AG09309 (cell line): Measurements from ENCODE around the gene PSME3IP1.

Experiments used
- DNase-seq: peaks from one replicate; pipeline ENCODE4 v3.0.0-alpha.2; 2010; ENCODE audit warnings: low read depth
- H3K4me3 ChIP-seq: 2 replicates; pipeline ENCODE4 v1.5.1; 2011; ENCODE audit warnings: mild to moderate bottlenecking, low read depth, low read length, moderate library complexity; ENCODE audit not compliant: control insufficient read depth
- TF ChIP-seq, protein P1 (sequence below): IDR thresholded peaks from 2 replicates; pipeline ENCODE4 v1.5.1; 2011; ENCODE audit warnings: mild to moderate bottlenecking, low read depth, low read length, inconsistent platforms; ENCODE audit not compliant: insufficient read depth, control insufficient read depth; ENCODE audit errors: missing control alignments

PSME3IP1 gene

DNA sequence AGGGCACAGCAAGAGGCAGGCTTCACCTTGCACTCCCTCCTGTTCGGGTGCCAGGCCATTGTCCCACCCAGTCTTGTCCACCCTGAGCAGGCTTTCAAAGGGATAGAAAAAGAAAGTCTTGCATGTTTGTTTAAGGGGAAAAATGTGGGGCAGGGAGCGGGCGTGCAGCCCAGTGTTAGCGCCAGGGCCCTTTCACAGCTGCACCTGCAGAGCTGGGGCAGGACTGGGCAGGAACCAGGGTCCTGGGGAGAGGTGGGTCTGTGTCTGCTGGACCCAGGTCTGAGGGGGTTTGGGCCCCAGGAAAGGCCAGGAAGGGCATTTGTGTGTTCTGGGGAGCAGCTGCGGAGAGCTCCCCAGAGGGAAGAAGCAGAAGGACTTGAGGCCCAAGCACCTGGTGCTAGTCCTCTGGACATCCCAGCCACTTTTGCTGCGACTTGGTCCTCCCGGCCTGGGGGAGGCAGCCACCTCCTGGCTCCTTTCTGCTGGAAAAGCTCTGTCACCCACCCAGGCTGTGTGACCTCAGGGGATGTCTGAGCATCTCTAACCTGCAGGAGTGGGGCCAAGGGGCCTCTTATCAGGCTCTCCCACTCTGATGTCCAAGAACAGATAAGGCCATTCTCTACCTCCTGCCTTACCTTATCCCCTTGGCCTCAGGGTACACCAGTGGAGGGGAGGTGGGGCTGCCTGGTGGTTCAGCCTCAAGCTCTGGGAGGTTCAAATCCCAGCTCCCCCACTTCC lies 44.7 kb downstream of the PSME3IP1 start:
- DNase-seq, result no peak

DNA sequence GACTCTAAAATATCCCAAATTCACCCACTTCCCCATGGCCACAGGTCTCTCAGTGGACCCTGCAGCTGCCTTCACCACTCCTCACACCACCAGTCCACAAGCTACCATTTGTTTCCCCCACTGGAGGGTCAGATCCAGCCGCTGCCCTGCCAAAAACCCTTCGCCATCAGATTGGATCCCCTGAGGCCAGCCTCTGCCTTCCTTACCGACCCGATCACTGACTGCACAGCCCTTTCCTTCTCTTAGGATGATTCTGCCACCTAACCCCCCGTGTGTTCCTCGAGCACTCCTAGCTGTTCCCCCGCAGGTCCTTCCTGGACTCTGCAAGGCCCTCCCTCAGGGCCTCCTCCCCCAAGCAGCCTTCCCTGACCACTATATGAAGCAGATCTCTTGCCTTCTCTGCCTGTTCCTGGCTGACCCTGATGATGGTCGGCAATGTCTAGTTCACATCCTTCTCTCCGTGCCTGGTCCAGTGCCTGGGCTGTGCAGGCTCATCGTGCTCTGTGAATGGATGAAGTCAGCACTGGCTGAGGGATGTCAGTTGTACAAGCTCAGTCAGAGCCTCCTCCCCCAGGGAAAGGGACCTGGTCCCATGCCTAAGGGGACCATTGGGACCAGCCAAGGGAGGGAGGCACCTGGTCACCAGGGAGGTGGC lies 47.4 kb downstream of the PSME3IP1 start:
- TF ChIP-seq, protein P1, sequence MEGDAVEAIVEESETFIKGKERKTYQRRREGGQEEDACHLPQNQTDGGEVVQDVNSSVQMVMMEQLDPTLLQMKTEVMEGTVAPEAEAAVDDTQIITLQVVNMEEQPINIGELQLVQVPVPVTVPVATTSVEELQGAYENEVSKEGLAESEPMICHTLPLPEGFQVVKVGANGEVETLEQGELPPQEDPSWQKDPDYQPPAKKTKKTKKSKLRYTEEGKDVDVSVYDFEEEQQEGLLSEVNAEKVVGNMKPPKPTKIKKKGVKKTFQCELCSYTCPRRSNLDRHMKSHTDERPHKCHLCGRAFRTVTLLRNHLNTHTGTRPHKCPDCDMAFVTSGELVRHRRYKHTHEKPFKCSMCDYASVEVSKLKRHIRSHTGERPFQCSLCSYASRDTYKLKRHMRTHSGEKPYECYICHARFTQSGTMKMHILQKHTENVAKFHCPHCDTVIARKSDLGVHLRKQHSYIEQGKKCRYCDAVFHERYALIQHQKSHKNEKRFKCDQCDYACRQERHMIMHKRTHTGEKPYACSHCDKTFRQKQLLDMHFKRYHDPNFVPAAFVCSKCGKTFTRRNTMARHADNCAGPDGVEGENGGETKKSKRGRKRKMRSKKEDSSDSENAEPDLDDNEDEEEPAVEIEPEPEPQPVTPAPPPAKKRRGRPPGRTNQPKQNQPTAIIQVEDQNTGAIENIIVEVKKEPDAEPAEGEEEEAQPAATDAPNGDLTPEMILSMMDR, result no peak
- no peak overlapping the region for H3K4me3 ChIP-seq
- no peak for DNase-seq

More for the DNA sequence above, 44.7 kb downstream of the PSME3IP1 start:
- TF ChIP-seq, protein P1, result no peak
- H3K4me3 ChIP-seq, result no peak overlapping the region

DNA sequence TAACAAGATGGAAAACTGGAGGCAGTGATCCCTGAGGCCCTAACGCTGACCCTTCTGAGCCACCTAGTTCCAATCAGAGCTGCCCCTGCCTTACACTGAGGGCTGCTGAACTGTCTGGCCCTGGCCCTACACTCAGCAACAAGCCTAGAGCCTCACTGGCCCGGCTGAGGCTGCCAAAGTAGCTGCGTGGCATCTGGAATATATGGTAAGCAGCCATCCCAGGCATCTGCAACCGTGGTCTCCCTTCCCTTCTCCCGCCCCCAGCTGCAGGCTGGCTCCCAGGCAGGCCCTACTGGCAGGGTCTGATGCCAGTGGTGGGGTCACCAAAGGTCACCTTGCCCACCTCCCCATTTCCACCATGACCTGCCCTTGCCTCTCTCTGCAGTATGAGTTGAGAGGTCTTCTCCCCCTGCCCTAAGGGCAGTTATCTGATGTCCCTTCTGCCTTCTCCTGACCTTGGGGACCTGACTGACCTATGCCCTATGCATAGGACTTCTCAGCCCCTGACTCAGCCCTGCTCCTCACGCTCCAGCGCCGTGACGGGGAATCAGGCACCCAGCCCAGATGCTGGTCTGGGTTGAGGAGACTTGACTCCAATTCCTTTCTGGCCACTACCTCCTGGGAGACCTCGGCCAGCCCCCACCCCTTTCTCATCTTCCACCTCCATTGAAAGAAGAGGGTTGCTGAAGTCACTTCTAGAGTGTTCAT lies 48.1 kb downstream of the PSME3IP1 start:
- no peak for DNase-seq
- no peak overlapping the region for H3K4me3 ChIP-seq
- TF ChIP-seq, protein P1, result no peak

DNA sequence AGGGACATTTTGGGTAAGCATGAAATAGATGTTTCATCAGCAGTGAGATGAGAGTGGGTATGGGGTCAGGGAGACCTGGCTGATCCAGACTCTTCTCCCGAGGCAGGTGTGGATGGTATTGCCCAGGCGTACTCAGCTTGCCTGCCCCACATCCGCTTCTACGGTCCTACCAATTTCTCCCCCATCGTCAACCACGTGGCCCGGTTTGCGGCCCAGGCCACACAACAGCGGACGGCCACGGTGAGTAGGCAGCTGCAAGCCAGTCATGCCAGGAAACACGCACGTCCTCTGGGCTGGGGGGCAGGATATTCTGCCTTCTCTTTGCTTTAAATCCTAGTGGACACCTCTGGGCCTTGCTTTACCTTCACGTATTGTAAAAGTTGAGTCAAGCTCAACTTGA lies 48.8 kb downstream of the PSME3IP1 start:
- TF ChIP-seq, protein P1, result no peak
- DNase-seq, result no peak
- no peak overlapping the region for H3K4me3 ChIP-seq

DNA sequence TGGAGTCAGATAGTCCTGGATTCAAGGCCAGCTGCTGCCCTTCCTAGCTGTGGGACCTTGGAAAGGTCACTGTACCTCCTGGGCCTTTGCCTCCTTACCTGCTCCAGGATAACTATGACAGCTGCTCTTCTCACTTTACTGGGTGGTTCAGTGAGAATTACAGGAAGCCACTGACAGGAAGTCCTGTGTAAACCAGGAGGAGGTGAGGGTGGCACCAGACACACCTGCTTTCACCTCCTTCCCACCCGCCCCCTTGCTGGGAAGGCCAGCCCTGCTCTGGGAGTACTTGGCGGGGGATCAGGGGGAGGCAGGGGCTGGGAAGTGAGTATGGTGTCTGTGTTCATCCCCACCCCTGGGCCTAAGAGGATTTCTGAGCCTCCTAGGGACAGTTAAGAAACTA lies 50.9 kb downstream of the PSME3IP1 start:
- TF ChIP-seq, protein P1, result no peak

DNA sequence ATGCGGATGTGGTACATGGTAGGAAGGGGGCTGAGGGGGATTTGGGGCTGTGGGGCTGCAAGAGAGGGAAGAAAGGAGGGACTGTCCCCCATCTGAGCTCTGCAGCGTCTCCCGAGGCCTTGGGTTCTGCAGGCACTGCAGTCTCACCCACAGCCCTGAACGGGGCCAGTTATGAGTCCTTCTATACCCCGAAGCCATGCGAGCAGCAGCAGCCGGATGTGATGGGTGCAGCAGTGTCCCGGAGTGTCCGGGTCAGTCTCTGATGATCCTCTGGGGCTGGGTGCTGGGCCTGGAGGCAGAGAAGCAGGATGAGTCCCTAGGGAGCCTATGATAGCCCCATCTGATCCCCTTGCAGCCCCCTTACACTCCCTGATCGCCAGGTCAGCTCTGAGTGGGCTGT lies 52.0 kb downstream of the PSME3IP1 start:
- H3K4me3 ChIP-seq, result no peak overlapping the region
- DNase-seq, result no peak
- TF ChIP-seq, protein P1, result no peak

More for the DNA sequence above, 50.9 kb downstream of the PSME3IP1 start:
- no peak for DNase-seq
- no peak overlapping the region for H3K4me3 ChIP-seq
